ENCODE measurements around the gene USP9X.

Gene USP9X

GRCh38 chrX:41144873-41145272 lies 59.6 kb downstream of the USP9X start:
- no peaks in the 10 kb centered on the region for H4K20me1 ChIP-seq (ENCODE audit: insufficient read depth, low read length, poor library complexity, severe bottlenecking)
- no peaks in the 10 kb centered on the region for H3F3A ChIP-seq (ENCODE audit: low read depth)
- H3K9me3 ChIP-seq (ENCODE audit: insufficient read depth, low read depth, low read length) = no peaks in the 10 kb centered on the region
- no peak overlapping the region for H3K4me2 ChIP-seq (ENCODE audit: low read depth, low read length, poor library complexity, severe bottlenecking)
- no peaks in the 10 kb centered on the region for H3K79me2 ChIP-seq (ENCODE audit: insufficient read depth, low read length)
- peaks cover 70% of the 10 kb centered on the region; the same call in 1 of the 2 replicates for H3K36me3 ChIP-seq (ENCODE audit: insufficient read depth, low read length)
- H3K4me3 ChIP-seq (ENCODE audit: low read length, poor library complexity, severe bottlenecking) = no peak overlapping the region
- no peak overlapping the region for H3K9ac ChIP-seq (ENCODE audit: low read depth, low read length, poor library complexity, severe bottlenecking)
- TF ChIP-seq, protein P1, sequence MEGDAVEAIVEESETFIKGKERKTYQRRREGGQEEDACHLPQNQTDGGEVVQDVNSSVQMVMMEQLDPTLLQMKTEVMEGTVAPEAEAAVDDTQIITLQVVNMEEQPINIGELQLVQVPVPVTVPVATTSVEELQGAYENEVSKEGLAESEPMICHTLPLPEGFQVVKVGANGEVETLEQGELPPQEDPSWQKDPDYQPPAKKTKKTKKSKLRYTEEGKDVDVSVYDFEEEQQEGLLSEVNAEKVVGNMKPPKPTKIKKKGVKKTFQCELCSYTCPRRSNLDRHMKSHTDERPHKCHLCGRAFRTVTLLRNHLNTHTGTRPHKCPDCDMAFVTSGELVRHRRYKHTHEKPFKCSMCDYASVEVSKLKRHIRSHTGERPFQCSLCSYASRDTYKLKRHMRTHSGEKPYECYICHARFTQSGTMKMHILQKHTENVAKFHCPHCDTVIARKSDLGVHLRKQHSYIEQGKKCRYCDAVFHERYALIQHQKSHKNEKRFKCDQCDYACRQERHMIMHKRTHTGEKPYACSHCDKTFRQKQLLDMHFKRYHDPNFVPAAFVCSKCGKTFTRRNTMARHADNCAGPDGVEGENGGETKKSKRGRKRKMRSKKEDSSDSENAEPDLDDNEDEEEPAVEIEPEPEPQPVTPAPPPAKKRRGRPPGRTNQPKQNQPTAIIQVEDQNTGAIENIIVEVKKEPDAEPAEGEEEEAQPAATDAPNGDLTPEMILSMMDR (conservative IDR thresholded peaks at IDR 0.05; ENCODE audit: low read length) = no peak
- no peak for TF ChIP-seq EZH2phosphoT487 (IDR thresholded peaks at IDR 0.05; ENCODE audit: borderline replicate concordance)
- no peaks in the 10 kb centered on the region for H3K4me1 ChIP-seq (ENCODE audit: insufficient read depth, low read length, poor library complexity, severe bottlenecking)
- H3K9me2 ChIP-seq (replicated peaks; ENCODE audit: low read depth, low read length) = no peaks in the 10 kb centered on the region
- H3K27me3 ChIP-seq (ENCODE audit: insufficient read depth, low read length, poor library complexity, severe bottlenecking) = no peaks in the 10 kb centered on the region
- no peak overlapping the region for H2AFZ ChIP-seq (ENCODE audit: low read length)

DNA sequence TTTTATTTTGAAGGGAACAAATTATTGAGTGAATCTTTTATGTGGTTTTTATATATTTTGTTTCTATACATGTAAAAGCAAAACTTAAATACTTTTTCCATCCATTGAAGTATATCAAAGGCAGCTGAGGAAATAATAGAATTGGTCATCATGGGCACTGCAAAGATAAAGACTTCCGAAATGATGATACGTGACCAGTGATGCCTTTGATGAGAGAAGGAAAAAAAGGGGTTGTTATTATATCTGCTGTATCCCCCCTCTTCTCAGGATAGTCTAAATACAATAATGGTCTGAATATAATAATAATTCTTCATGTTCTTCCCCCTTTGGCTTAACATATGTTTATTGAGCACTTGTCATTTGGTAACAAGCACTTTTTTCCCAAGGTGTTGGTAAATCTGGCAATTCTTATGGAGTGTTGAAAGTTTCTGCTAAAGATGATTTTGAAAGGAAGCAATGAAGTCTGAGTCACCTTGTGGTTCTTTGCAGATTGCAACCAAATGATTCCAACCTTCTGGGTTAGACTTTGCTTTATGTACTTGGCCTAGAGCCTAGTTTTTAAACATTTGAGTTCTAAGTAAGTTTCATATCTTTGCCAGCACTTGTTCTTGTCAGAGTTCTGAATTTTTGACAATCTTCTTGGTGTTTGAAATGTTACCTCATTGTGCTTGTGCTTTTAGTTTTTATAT lies 60.8 kb downstream of the USP9X start:
- no peaks in the 10 kb centered on the region for H3K4me1 ChIP-seq (ENCODE audit: insufficient read depth, low read length, poor library complexity, severe bottlenecking)
- no peaks in the 10 kb centered on the region for H4K20me1 ChIP-seq (ENCODE audit: insufficient read depth, low read length, poor library complexity, severe bottlenecking)
- H3K36me3 ChIP-seq (ENCODE audit: insufficient read depth, low read length) = peaks cover 61% of the 10 kb centered on the region; the same call in 1 of the 2 replicates
- no peaks in the 10 kb centered on the region for H3F3A ChIP-seq (ENCODE audit: low read depth)
- H3K4me2 ChIP-seq (ENCODE audit: low read depth, low read length, poor library complexity, severe bottlenecking) = no peak overlapping the region
- no peaks in the 10 kb centered on the region for H3K9me3 ChIP-seq (ENCODE audit: insufficient read depth, low read depth, low read length)
- no peaks in the 10 kb centered on the region for H3K27me3 ChIP-seq (ENCODE audit: insufficient read depth, low read length, poor library complexity, severe bottlenecking)
- TF ChIP-seq, protein P1 (conservative IDR thresholded peaks at IDR 0.05; ENCODE audit: low read length) = no peak
- TF ChIP-seq EZH2phosphoT487 (IDR thresholded peaks at IDR 0.05; ENCODE audit: borderline replicate concordance) = no peak
- no peak overlapping the region for H3K4me3 ChIP-seq (ENCODE audit: low read length, poor library complexity, severe bottlenecking)
- H3K9me2 ChIP-seq (replicated peaks; ENCODE audit: low read depth, low read length) = no peaks in the 10 kb centered on the region
- no peak overlapping the region for H2AFZ ChIP-seq (ENCODE audit: low read length)
- no peak overlapping the region for H3K9ac ChIP-seq (ENCODE audit: low read depth, low read length, poor library complexity, severe bottlenecking)
- no peaks in the 10 kb centered on the region for H3K79me2 ChIP-seq (ENCODE audit: insufficient read depth, low read length)

DNA sequence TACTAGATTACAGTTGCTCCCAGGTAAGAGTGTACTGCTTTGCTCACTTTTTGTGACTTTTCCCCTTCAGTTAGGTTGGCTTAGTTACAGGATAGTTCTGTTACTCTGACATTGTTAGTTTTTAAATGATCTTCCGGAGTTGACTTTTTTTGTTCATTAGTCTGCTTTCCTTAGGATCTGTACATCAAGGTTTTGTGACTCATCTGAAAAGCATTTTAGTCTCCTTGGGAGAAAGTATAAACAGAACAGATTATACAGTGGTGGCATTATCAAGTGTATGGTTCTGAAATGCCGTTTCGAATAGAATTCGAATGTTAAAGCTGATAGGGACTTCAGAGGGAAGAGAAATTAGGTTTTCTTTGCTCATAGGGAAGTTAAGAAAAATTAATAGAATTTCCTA lies 63.3 kb downstream of the USP9X start:
- Histone ChIP-seq H3K27me3 (ENCODE audit: insufficient read depth, low read length, poor library complexity, severe bottlenecking) (no peaks in the 10 kb centered on the region), H4K20me1 (ENCODE audit: insufficient read depth, low read length, poor library complexity, severe bottlenecking) (no peaks in the 10 kb centered on the region), H3K9me2 (replicated peaks; ENCODE audit: low read depth, low read length) (no peaks in the 10 kb centered on the region), H3K9ac (ENCODE audit: low read depth, low read length, poor library complexity, severe bottlenecking) (no peak overlapping the region), H3F3A (ENCODE audit: low read depth) (no peaks in the 10 kb centered on the region), H2AFZ (ENCODE audit: low read length) (no peak overlapping the region), H3K4me1 (ENCODE audit: insufficient read depth, low read length, poor library complexity, severe bottlenecking) (no peaks in the 10 kb centered on the region), H3K36me3 (ENCODE audit: insufficient read depth, low read length) (peaks cover 60% of the 10 kb centered on the region; the same call in 1 of the 2 replicates), H3K4me2 (ENCODE audit: low read depth, low read length, poor library complexity, severe bottlenecking) (no peak overlapping the region), H3K9me3 (ENCODE audit: insufficient read depth, low read depth, low read length) (no peaks in the 10 kb centered on the region), H3K4me3 (ENCODE audit: low read length, poor library complexity, severe bottlenecking) (no peak overlapping the region), H3K79me2 (ENCODE audit: insufficient read depth, low read length) (no peaks in the 10 kb centered on the region)
- no peak for TF ChIP-seq EZH2phosphoT487 (IDR thresholded peaks at IDR 0.05; ENCODE audit: borderline replicate concordance)
- TF ChIP-seq, protein P1 (conservative IDR thresholded peaks at IDR 0.05; ENCODE audit: low read length) = no peak
